Measurements from ENCODE around the gene DNAH1. TPM values are rescaled to one million over a fixed set of nuclear protein-coding genes. Genes with fewer than 3 reads are reported as not detected.

The DNAH1 gene
- total and polyA plus RNA-seq, 2 of the 4 experiments (the other 2 are of a cell fraction): 2.0 to 4.0 TPM

- BruUV-seq (replicated peaks): no TSS peak
Observed at GRCh38 chr3:52403271-52403841, 87.2 kb downstream of the DNAH1 start.

More at GRCh38 chr3:52403271-52403841, 87.2 kb downstream of the DNAH1 start:
- Histone ChIP-seq H3K9me1 (ENCODE audit: insufficient read depth, low read length) (0 out of 2 replicates have a peak, but pooled peaks cover 8% of the 10 kb centered on the region), H3K9ac (ENCODE audit: low read depth, low read length) (no peak overlapping the region), H2AK5ac (ENCODE audit: low read depth, low read length) (no peak overlapping the region), H3K18ac (ENCODE audit: low read depth, low read length) (no peak overlapping the region), H2AFZ (replicated peaks; ENCODE audit: low read length, poor library complexity) (no peak overlapping the region), H4K20me1 (ENCODE audit: insufficient read depth, low read length) (no peaks in the 10 kb centered on the region; the same call in 1 of the 2 replicates), H3K4me3 (ENCODE audit: insufficient read depth, low read depth, low read length) (no peak overlapping the region), H4K91ac (ENCODE audit: insufficient read depth, low read depth, low read length) (no peak overlapping the region), H3K27ac (ENCODE audit: insufficient read depth, low read length) (no peak overlapping the region), H3K4ac (ENCODE audit: low read depth, low read length) (no peak overlapping the region), H3K9me3 (ENCODE audit: control insufficient read depth, insufficient read depth, low read length) (no peaks in the 10 kb centered on the region), H3K27me3 (ENCODE audit: control insufficient read depth, insufficient read depth, low read length) (no peaks in the 10 kb centered on the region), H3K14ac (replicated peaks; ENCODE audit: low read depth, low read length) (no peak overlapping the region), H2BK15ac (ENCODE audit: low read depth, low read length) (no peak overlapping the region), H2BK120ac (ENCODE audit: low read depth, low read length) (no peak overlapping the region), H2BK5ac (ENCODE audit: low read depth, low read length, poor library complexity, severe bottlenecking) (no peak overlapping the region), H3K23ac (ENCODE audit: low read depth, low read length) (no peak overlapping the region), H3K56ac (ENCODE audit: extremely low read depth, insufficient read depth, low read length) (no peak overlapping the region), H4K5ac (ENCODE audit: low read depth, low read length) (no peak overlapping the region), H4K8ac (ENCODE audit: low read depth in 2 of 2, low read length in 2 of 2) (no peak overlapping the region), H3K4me2 (ENCODE audit: low read depth, low read length) (no peak overlapping the region), H3K36me3 (ENCODE audit: control insufficient read depth, insufficient read depth, low read length) (peaks cover 72% of the 10 kb centered on the region), H2AK9ac (replicated peaks; ENCODE audit: low read depth, low read length, poor library complexity) (no peak overlapping the region), H3K4me1 (ENCODE audit: control insufficient read depth, insufficient read depth, low read length) (peaks cover 2% of the 10 kb centered on the region; the same call in 1 of the 2 replicates), H2BK20ac (ENCODE audit: low read depth, low read length) (no peak overlapping the region), H3K79me1 (ENCODE audit: low read depth in 1 of 2, low read length in 2 of 2) (peaks cover 10 to 23% of the 10 kb centered on the region in 2 experiments)
- dilution Hi-C loops (cut with HindIII; ENCODE audit: low sequenced_read_pairs, unreplicated experiment): no loop called here
- no peak for TF ChIP-seq BHLHE40 (IDR thresholded peaks at IDR 0.05; ENCODE audit: low read depth, low read length)
- ChIA-PET CTCF (no interaction called here), POLR2A (ENCODE audit: unreplicated experiment) (no interaction called here)
- intact Hi-C loops (cut with micrococcal nuclease): no loop called here
- 98% methylated on average over 6 of the region's 19 CpGs; no CpG with 5 or more reads in 1 of the 2 experiments for WGBS, 2 experiments (ENCODE audit: extremely low coverage in 2 of 2, insufficient read length in 1 of 2)
- no peak for ATAC-seq (ENCODE audit: low read depth)
- in situ Hi-C loops (cut with MboI; ENCODE audit: low sequenced_read_pairs): no loop called here
- no peak for DNase-seq
